Activated T-helper 2 cell treated with anti-CD3 and anti-CD28 coated beads, Interferon-gamma antibody, Interleukin-2, Interleukin-4, amounts not matched to agents 10 μg/mL and 5 μg/mL and 100 μg/mL, durations not matched to agents 14 hours and 24 hours and 36 hours (primary cell): ENCODE results near the gene KSR2. TPM values are rescaled to one million over a fixed set of nuclear protein-coding genes. Genes with fewer than 3 reads are reported as not detected.

ENCODE experiments used
- DNase-seq: peaks from one replicate; pipeline ENCODE4 v3.0.0; 2021; ENCODE audit warnings: low spot score
- H3K27ac Mint-ChIP-seq: one replicate; pipeline ENCODE4 v1.8.0; 2021; ENCODE audit warnings: mixed read lengths
- H3K27me3 Mint-ChIP-seq: one replicate; pipeline ENCODE4 v1.8.0; 2021; ENCODE audit warnings: low read depth, mixed read lengths
- H3K36me3 Mint-ChIP-seq: one replicate; pipeline ENCODE4 v1.8.0; 2021; ENCODE audit warnings: low read depth, mixed read lengths
- H3K4me1 Mint-ChIP-seq: one replicate; pipeline ENCODE4 v1.8.0; 2021; ENCODE audit warnings: low read depth, mixed read lengths
- H3K4me3 Mint-ChIP-seq: one replicate; pipeline ENCODE4 v1.8.0; 2021; ENCODE audit warnings: low read depth, mild to moderate bottlenecking, moderate library complexity, mixed read lengths
- H3K9me3 Mint-ChIP-seq: one replicate; pipeline ENCODE4 v1.8.0; 2021; ENCODE audit warnings: mixed read lengths
- intact Hi-C: fragments of 100-400 bp; cut with micrococcal nuclease; formaldehyde crosslinking; loops from one replicate; pipeline ENCODE4 v1.15.1; 2023
- total RNA-seq: library from RNA; stranded (reverse); gene quantifications from 2 replicates; pipeline ENCODE4 v1.2.3, GENCODE V29; 2022

Gene KSR2
- total RNA-seq, 1 donor from 2014 or later = 0.09 TPM

- no peak overlapping the region for H3K27ac Mint-ChIP-seq
- no peak overlapping the region for H3K4me3 Mint-ChIP-seq
- intact Hi-C loops = no loop called here
- H3K9me3 Mint-ChIP-seq = no peaks in the 10 kb centered on the region
- no peaks in the 10 kb centered on the region for H3K36me3 Mint-ChIP-seq
- no peaks in the 10 kb centered on the region for H3K4me1 Mint-ChIP-seq
- no peak for DNase-seq
- no peaks in the 10 kb centered on the region for H3K27me3 Mint-ChIP-seq
These were observed 398.2 kb downstream of the KSR2 start for GRCh38 chr12:117570608-117571007.

GRCh38 chr12:117567644-117568216 is 401.1 kb downstream of the KSR2 start:
- Mint-ChIP-seq H3K4me3 (no peak overlapping the region), H3K9me3 (no peaks in the 10 kb centered on the region), H3K27ac (no peak overlapping the region), H3K27me3 (no peaks in the 10 kb centered on the region), H3K4me1 (no peaks in the 10 kb centered on the region), H3K36me3 (no peaks in the 10 kb centered on the region)
- intact Hi-C loops = no loop called here
- no peak for DNase-seq

- no peak for DNase-seq
- Mint-ChIP-seq H3K4me1 (no peaks in the 10 kb centered on the region), H3K4me3 (no peak overlapping the region), H3K36me3 (no peaks in the 10 kb centered on the region), H3K27me3 (no peaks in the 10 kb centered on the region), H3K9me3 (no peaks in the 10 kb centered on the region), H3K27ac (no peak overlapping the region)
- intact Hi-C loops = no loop called here
These were observed 403.9 kb downstream of the KSR2 start for GRCh38 chr12:117564881-117565280.

GRCh38 chr12:117563706-117564105 is 405.1 kb downstream of the KSR2 start:
- H3K36me3 Mint-ChIP-seq = no peaks in the 10 kb centered on the region

GRCh38 chr12:117563007-117563406 is 405.8 kb downstream of the KSR2 start:
- intact Hi-C loops = no loop called here
- Mint-ChIP-seq H3K9me3 (no peaks in the 10 kb centered on the region), H3K27me3 (no peaks in the 10 kb centered on the region), H3K36me3 (no peaks in the 10 kb centered on the region), H3K27ac (no peak overlapping the region), H3K4me3 (no peak overlapping the region), H3K4me1 (no peaks in the 10 kb centered on the region)
- no peak for DNase-seq

More at GRCh38 chr12:117563706-117564105, 405.1 kb downstream of the KSR2 start:
- no peaks in the 10 kb centered on the region for H3K9me3 Mint-ChIP-seq
- no peak for DNase-seq
- no peaks in the 10 kb centered on the region for H3K27me3 Mint-ChIP-seq
- H3K4me1 Mint-ChIP-seq = no peaks in the 10 kb centered on the region
- intact Hi-C loops = no loop called here
- H3K27ac Mint-ChIP-seq = no peak overlapping the region
- no peak overlapping the region for H3K4me3 Mint-ChIP-seq

GRCh38 chr12:117561990-117562389 is 406.8 kb downstream of the KSR2 start:
- no peaks in the 10 kb centered on the region for H3K9me3 Mint-ChIP-seq
- no peaks in the 10 kb centered on the region for H3K36me3 Mint-ChIP-seq
- no peaks in the 10 kb centered on the region for H3K4me1 Mint-ChIP-seq
- DNase-seq = no peak
- H3K27me3 Mint-ChIP-seq = no peaks in the 10 kb centered on the region
- no peak overlapping the region for H3K27ac Mint-ChIP-seq
- intact Hi-C loops = no loop called here
- no peak overlapping the region for H3K4me3 Mint-ChIP-seq

GRCh38 chr12:117559978-117560377 is 408.8 kb downstream of the KSR2 start:
- Mint-ChIP-seq H3K27me3 (no peaks in the 10 kb centered on the region), H3K27ac (no peak overlapping the region), H3K4me3 (no peak overlapping the region), H3K9me3 (no peaks in the 10 kb centered on the region), H3K36me3 (no peaks in the 10 kb centered on the region), H3K4me1 (no peaks in the 10 kb centered on the region)
- intact Hi-C loops = no loop called here
- no peak for DNase-seq

GRCh38 chr12:117555889-117556288 is 412.9 kb downstream of the KSR2 start:
- no peak overlapping the region for H3K27ac Mint-ChIP-seq
- no peaks in the 10 kb centered on the region for H3K27me3 Mint-ChIP-seq
- no peak overlapping the region for H3K4me3 Mint-ChIP-seq
- no peaks in the 10 kb centered on the region for H3K4me1 Mint-ChIP-seq
- DNase-seq = no peak
- H3K36me3 Mint-ChIP-seq = no peaks in the 10 kb centered on the region
- peaks cover 7% of the 10 kb centered on the region for H3K9me3 Mint-ChIP-seq
- intact Hi-C loops = no loop called here

- Mint-ChIP-seq H3K9me3 (peaks cover 12% of the 10 kb centered on the region), H3K36me3 (no peaks in the 10 kb centered on the region), H3K4me3 (no peak overlapping the region), H3K4me1 (no peaks in the 10 kb centered on the region), H3K27ac (no peak overlapping the region), H3K27me3 (no peaks in the 10 kb centered on the region)
- intact Hi-C loops = no loop called here
- no peak for DNase-seq
These were observed 415.8 kb downstream of the KSR2 start for GRCh38 chr12:117552971-117553370.

- H3K27ac Mint-ChIP-seq = no peak overlapping the region
- no peaks in the 10 kb centered on the region for H3K27me3 Mint-ChIP-seq
- H3K9me3 Mint-ChIP-seq = peaks cover 12% of the 10 kb centered on the region
- no peak overlapping the region for H3K4me3 Mint-ChIP-seq
- no peaks in the 10 kb centered on the region for H3K36me3 Mint-ChIP-seq
- intact Hi-C loops = no loop called here
- no peak for DNase-seq
- H3K4me1 Mint-ChIP-seq = no peaks in the 10 kb centered on the region
These were observed 417.1 kb downstream of the KSR2 start for GRCh38 chr12:117551665-117552064.

- no peak overlapping the region for H3K4me3 Mint-ChIP-seq
- DNase-seq = no peak
- H3K36me3 Mint-ChIP-seq = no peaks in the 10 kb centered on the region
- H3K9me3 Mint-ChIP-seq = peaks cover 4% of the 10 kb centered on the region
- no peaks in the 10 kb centered on the region for H3K4me1 Mint-ChIP-seq
- intact Hi-C loops = no loop called here
- H3K27ac Mint-ChIP-seq = no peak overlapping the region
- no peaks in the 10 kb centered on the region for H3K27me3 Mint-ChIP-seq
These were observed 421.6 kb downstream of the KSR2 start for GRCh38 chr12:117547209-117547608.

- no peaks in the 10 kb centered on the region for H3K27me3 Mint-ChIP-seq
- peaks cover under 1% of the 10 kb centered on the region for H3K9me3 Mint-ChIP-seq
- intact Hi-C loops = no loop called here
- no peak for DNase-seq
- H3K36me3 Mint-ChIP-seq = no peaks in the 10 kb centered on the region
- H3K4me1 Mint-ChIP-seq = no peaks in the 10 kb centered on the region
- H3K4me3 Mint-ChIP-seq = no peak overlapping the region
- no peak overlapping the region for H3K27ac Mint-ChIP-seq
These were observed 423.6 kb downstream of the KSR2 start for GRCh38 chr12:117545216-117545615.

- Mint-ChIP-seq H3K36me3 (no peaks in the 10 kb centered on the region), H3K9me3 (no peaks in the 10 kb centered on the region), H3K4me3 (no peak overlapping the region), H3K27ac (no peak overlapping the region), H3K4me1 (no peaks in the 10 kb centered on the region), H3K27me3 (no peaks in the 10 kb centered on the region)
- no peak for DNase-seq
- intact Hi-C loops = no loop called here
These were observed 428.8 kb downstream of the KSR2 start for GRCh38 chr12:117540011-117540410.

- Mint-ChIP-seq H3K27me3 (no peaks in the 10 kb centered on the region), H3K4me3 (no peak overlapping the region), H3K27ac (no peak overlapping the region), H3K9me3 (no peaks in the 10 kb centered on the region), H3K36me3 (no peaks in the 10 kb centered on the region), H3K4me1 (no peaks in the 10 kb centered on the region)
- DNase-seq = no peak
- intact Hi-C loops = no loop called here
These were observed 429.9 kb downstream of the KSR2 start for GRCh38 chr12:117538926-117539325.
